Caco-2 (cell line): ENCODE data around the gene DEFB123. TPM values are rescaled to one million over a fixed set of nuclear protein-coding genes. Genes with fewer than 3 reads are reported as not detected.

Source experiments
- BruUV-seq: library from RNA; stranded (reverse); fragments of 400-500 nt; replicated peaks from 2 replicates; lab custom pipeline; 2021; lab: Mats Ljungman, UMichigan
- CTCF ChIA-PET: fragments of 300-600 bp; sonication (Branson Sonifier 250); formaldehyde crosslinking; loops from one replicate; lab custom pipeline; 2022; ENCODE audit warnings: antibody characterized with exemption; lab: Charles Lee
- POLR2A ChIA-PET: fragments of 300-600 bp; sonication (Branson Sonifier 250); formaldehyde crosslinking; loops from one replicate; lab custom pipeline; 2022; ENCODE audit warnings: antibody characterized with exemption; lab: Charles Lee
- DNase-seq, 2 experiments: peaks; one replicate each; pipeline versions ENCODE4 v3.0.0 to v3.0.0-alpha.2; 2020 to 2022
- H3K27me3 ChIP-seq: replicated peaks from 2 replicates; pipeline ENCODE4 v1.6.0; 2011; ENCODE audit warnings: low read length; ENCODE audit not compliant: control insufficient read depth, insufficient read depth
- H3K36me3 ChIP-seq: 2 replicates; pipeline ENCODE4 v1.5.1; 2011; ENCODE audit warnings: low read length; ENCODE audit not compliant: control insufficient read depth, insufficient read depth
- H3K4me1 ChIP-seq: fragments of 250-450 bp; sonication (Bioruptor Pico); 2 replicates; pipeline ENCODE4 v1.5.1; 2020; ENCODE audit warnings: mild to moderate bottlenecking
- H3K4me3 ChIP-seq: 2 replicates; pipeline ENCODE4 v1.5.1; 2011; ENCODE audit warnings: low read depth, mild to moderate bottlenecking, control low read depth, low read length
- H3K9me3 ChIP-seq: fragments of 250-450 bp; sonication (Bioruptor Pico); 2 replicates; pipeline ENCODE4 v1.5.1; 2020; ENCODE audit warnings: mild to moderate bottlenecking, moderate library complexity
- H3K27ac Mint-ChIP-seq: one replicate; pipeline ENCODE4 v1.8.0; 2022; ENCODE audit warnings: mixed read lengths; ENCODE audit not compliant: unreplicated experiment
- H3K27me3 Mint-ChIP-seq: one replicate; pipeline ENCODE4 v1.8.0; 2022; ENCODE audit warnings: mixed read lengths; ENCODE audit not compliant: insufficient read depth, unreplicated experiment
- H3K36me3 Mint-ChIP-seq: one replicate; pipeline ENCODE4 v1.8.0; 2022; ENCODE audit warnings: mild to moderate bottlenecking, mixed read lengths; ENCODE audit not compliant: insufficient read depth, unreplicated experiment
- H3K4me1 Mint-ChIP-seq: one replicate; pipeline ENCODE4 v1.8.0; 2022; ENCODE audit warnings: low read depth, mixed read lengths; ENCODE audit not compliant: unreplicated experiment
- H3K4me3 Mint-ChIP-seq: one replicate; pipeline ENCODE4 v1.8.0; 2022; ENCODE audit warnings: mild to moderate bottlenecking, moderate library complexity, mixed read lengths; ENCODE audit not compliant: unreplicated experiment
- H3K9me3 Mint-ChIP-seq: one replicate; pipeline ENCODE4 v1.8.0; 2022; ENCODE audit warnings: mixed read lengths; ENCODE audit not compliant: unreplicated experiment
- intact Hi-C: fragments of 100-400 bp; cut with micrococcal nuclease; formaldehyde crosslinking; loops from one replicate; pipeline ENCODE4 v1.10.0; 2022; ENCODE audit not compliant: unreplicated experiment
- total RNA-seq: library from RNA; stranded (reverse); gene quantifications from 2 replicates; pipeline ENCODE4 v1.2.3, GENCODE V29; 2022
- TF ChIP-seq, protein P1 (sequence below), 2 experiments: fragments of 200-600 bp in 1 of 2; IDR thresholded peaks; 1 replicate in 1 of 2; 2 replicates in 1 of 2; pipeline versions ENCODE4 v1.5.1 to v1.8.0; 2011 to 2022; ENCODE audit warnings: antibody characterized with exemption in 1 of 2, control low read depth in 1 of 2, inconsistent platforms in 1 of 2, low read depth in 1 of 2, low read length in 1 of 2, mild to moderate bottlenecking in 1 of 2, moderate library complexity in 1 of 2; ENCODE audit not compliant: insufficient read depth in 1 of 2, severe bottlenecking in 1 of 2, unreplicated experiment in 1 of 2

DEFB123 gene
- total RNA-seq, 1 experiment from 2014 or later = not detected

- H3K4me1 Mint-ChIP-seq = no peaks in the 10 kb centered on the region
- BruUV-seq = no TSS peak
- H3K27ac Mint-ChIP-seq = no peak overlapping the region
- DNase-seq = no peak
- intact Hi-C loops = no loop called here
- no peaks in the 10 kb centered on the region for H3K9me3 Mint-ChIP-seq
- TF ChIP-seq, protein P1, sequence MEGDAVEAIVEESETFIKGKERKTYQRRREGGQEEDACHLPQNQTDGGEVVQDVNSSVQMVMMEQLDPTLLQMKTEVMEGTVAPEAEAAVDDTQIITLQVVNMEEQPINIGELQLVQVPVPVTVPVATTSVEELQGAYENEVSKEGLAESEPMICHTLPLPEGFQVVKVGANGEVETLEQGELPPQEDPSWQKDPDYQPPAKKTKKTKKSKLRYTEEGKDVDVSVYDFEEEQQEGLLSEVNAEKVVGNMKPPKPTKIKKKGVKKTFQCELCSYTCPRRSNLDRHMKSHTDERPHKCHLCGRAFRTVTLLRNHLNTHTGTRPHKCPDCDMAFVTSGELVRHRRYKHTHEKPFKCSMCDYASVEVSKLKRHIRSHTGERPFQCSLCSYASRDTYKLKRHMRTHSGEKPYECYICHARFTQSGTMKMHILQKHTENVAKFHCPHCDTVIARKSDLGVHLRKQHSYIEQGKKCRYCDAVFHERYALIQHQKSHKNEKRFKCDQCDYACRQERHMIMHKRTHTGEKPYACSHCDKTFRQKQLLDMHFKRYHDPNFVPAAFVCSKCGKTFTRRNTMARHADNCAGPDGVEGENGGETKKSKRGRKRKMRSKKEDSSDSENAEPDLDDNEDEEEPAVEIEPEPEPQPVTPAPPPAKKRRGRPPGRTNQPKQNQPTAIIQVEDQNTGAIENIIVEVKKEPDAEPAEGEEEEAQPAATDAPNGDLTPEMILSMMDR (IDR thresholded peaks at IDR 0.05; ENCODE audit: insufficient read depth in 1 of 2, low read depth in 1 of 2, low read length in 1 of 2, severe bottlenecking in 1 of 2, unreplicated experiment in 1 of 2) = no peak
- ChIA-PET CTCF (interaction anchor here (1.5 kb wide), 1 partner anchor 36 kb away, joined by 5 read pairs; no protein-coding TSS in a partner anchor), POLR2A (no interaction called here)
- H3K4me3 ChIP-seq = no peak overlapping the region
- no peaks in the 10 kb centered on the region for H3K9me3 ChIP-seq
- peaks cover 17% of the 10 kb centered on the region for H3K27me3 Mint-ChIP-seq
- no peak overlapping the region for H3K4me3 Mint-ChIP-seq
- no peaks in the 10 kb centered on the region for H3K4me1 ChIP-seq
- no peaks in the 10 kb centered on the region; the same call in 1 of the 2 replicates for H3K27me3 ChIP-seq
- H3K36me3 ChIP-seq = no peaks in the 10 kb centered on the region
- no peaks in the 10 kb centered on the region for H3K36me3 Mint-ChIP-seq
Measured at GRCh38 chr20:31496761-31497295, 56.4 kb downstream of the DEFB123 start.

DNA sequence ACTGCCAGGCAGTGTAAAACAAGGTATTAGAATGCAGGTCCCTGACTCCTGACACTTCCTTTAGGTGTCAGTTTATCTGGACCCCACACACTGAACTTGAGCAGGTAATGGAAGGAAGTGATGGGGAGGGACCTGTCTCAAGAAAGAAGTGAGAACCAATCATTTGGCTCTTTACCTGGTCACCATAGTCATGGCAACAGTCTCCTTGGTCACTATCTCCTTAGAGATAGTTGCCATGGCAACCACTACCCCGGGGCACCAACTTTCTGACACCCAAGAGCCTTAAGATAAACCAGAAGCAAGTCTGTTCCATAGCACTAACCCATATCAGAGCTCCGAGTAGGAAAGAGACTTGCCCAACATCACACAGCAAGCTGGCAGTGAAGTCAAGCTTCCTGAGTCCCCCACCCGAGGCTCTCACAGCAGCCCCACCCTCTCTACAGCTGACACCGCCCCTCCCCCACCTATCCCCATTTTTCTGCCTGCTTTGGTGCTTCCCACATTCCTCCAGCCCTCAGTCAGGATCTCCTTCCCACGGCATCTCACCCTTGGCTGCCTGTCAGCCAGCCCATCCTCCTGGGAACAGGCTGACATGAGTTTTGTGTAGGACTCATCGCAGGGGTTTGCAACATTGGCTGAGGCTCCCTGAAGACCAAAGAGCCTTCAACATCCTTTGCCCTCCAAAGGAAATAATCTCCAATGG lies 57.6 kb downstream of the DEFB123 start:
- DNase-seq = peak; percentile 72 to 77
- Histone ChIP-seq H3K4me1 (no peaks in the 10 kb centered on the region), H3K36me3 (no peaks in the 10 kb centered on the region), H3K27me3 (no peaks in the 10 kb centered on the region; the same call in 1 of the 2 replicates), H3K9me3 (no peaks in the 10 kb centered on the region), H3K4me3 (no peak overlapping the region)
- H3K27me3 Mint-ChIP-seq = peaks cover 17% of the 10 kb centered on the region
- no peaks in the 10 kb centered on the region for H3K36me3 Mint-ChIP-seq
- TF ChIP-seq, protein P1 (IDR thresholded peaks at IDR 0.05; ENCODE audit: insufficient read depth in 1 of 2, low read depth in 1 of 2, low read length in 1 of 2, severe bottlenecking in 1 of 2, unreplicated experiment in 1 of 2) = no peak
- no TSS peak for BruUV-seq
- H3K4me1 Mint-ChIP-seq = no peaks in the 10 kb centered on the region
- no peak overlapping the region for H3K27ac Mint-ChIP-seq
- intact Hi-C loops = no loop called here
- H3K9me3 Mint-ChIP-seq = no peaks in the 10 kb centered on the region
- H3K4me3 Mint-ChIP-seq = no peak overlapping the region
- ChIA-PET CTCF (interaction anchor here (0.6 kb wide), 2 partner anchors 17 to 37 kb away, joined by 3 to 7 read pairs; partner anchors contain the start of gene HM13), POLR2A (no interaction called here)

Other genes starting within 250 kb of the DEFB123 start
- gene DEFB115, start 183.0 kb upstream of the DEFB123 start, total RNA-seq = not detected in 2 replicates
- not detected in 2 replicates for gene DEFB116, start 132.0 kb upstream of the DEFB123 start, total RNA-seq
- not detected in 2 replicates for gene DEFB118, start 72.0 kb upstream of the DEFB123 start, total RNA-seq
- not detected in 2 replicates for gene DEFB119, start 50.0 kb upstream of the DEFB123 start, total RNA-seq
- gene DEFB121, start 34.4 kb upstream of the DEFB123 start, total RNA-seq = not detected in 2 replicates
- gene DEFB124, start 34.5 kb downstream of the DEFB123 start, total RNA-seq = not detected in 2 replicates
- gene REM1, start 34.7 kb downstream of the DEFB123 start, total RNA-seq = not detected in 2 replicates
- 435 and 443 TPM in 2 replicates for gene HM13, start 73.8 kb downstream of the DEFB123 start, total RNA-seq
- 157 and 163 TPM in 2 replicates for gene ID1, start 164.7 kb downstream of the DEFB123 start, total RNA-seq
- gene COX4I2, start 197.3 kb downstream of the DEFB123 start, total RNA-seq = not detected in 2 replicates